ENCODE results near the gene GOLGA6B. TPM values are rescaled to one million over a fixed set of nuclear protein-coding genes. Genes with fewer than 3 reads are reported as not detected.

GOLGA6B gene
- total and polyA plus RNA-seq, 2 of the 13 experiments (the other 11 are each of a cell fraction or from before 2014, with no cell fraction given): 0.04 TPM; not detected in 1

DNA sequence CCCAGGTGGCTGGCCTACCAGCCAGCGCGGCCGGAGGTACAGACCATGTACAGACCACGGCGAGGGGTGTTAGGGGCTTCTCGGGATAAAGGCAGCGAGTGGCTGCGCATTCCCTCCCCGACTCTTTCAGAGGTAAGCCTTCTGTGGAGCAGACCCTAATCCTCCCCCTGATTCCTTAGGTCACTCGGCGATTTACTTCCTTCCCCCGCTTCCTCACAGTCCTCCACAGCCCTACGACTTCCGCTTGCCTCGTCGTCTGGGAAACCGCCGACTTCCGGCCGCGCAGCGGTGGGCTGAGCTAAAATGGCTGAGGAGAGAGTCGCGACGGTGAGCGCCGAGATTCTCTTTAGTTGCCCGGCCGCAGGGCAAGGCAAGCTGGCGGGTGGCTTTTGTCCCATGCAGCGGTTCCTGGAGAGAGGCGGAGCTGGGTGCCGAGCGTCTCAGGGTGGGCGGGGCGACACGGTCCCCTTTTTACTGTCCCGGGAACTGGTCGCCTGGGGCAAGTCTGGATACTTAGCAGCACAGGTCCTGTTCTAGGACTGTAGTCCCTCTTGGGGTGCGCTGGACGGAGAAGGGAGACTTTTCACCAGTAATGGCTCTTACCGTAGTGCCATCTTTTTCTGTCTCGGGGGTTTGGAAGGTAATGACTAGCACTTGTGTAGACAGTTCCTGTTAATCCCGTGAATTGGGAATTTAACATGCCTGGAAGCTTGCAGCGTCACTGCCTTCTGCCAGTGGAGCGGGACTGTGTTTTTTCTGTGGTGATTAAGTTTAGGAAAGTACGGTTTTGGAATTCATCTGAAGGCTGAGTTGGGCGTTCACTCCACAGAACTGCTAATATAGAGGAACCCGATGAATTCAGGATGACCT lies 31.7 kb downstream of the GOLGA6B start, which contains the start of the genes BBS4 and HIGD2B (continued):
- peak; percentile 75 for TF ChIP-seq ZFX (CRISPR knock-in tag; IDR thresholded peaks at IDR 0.05; ENCODE audit: low read depth)
- TF ChIP-seq, protein P1, sequence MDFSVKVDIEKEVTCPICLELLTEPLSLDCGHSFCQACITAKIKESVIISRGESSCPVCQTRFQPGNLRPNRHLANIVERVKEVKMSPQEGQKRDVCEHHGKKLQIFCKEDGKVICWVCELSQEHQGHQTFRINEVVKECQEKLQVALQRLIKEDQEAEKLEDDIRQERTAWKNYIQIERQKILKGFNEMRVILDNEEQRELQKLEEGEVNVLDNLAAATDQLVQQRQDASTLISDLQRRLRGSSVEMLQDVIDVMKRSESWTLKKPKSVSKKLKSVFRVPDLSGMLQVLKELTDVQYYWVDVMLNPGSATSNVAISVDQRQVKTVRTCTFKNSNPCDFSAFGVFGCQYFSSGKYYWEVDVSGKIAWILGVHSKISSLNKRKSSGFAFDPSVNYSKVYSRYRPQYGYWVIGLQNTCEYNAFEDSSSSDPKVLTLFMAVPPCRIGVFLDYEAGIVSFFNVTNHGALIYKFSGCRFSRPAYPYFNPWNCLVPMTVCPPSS (IDR thresholded peaks at IDR 0.05): no peak
- TF ChIP-seq ZNF264 (CRISPR knock-in tag; IDR thresholded peaks at IDR 0.05): no peak
- no peak for TF ChIP-seq MLX (CRISPR knock-in tag; IDR thresholded peaks at IDR 0.05)
- TF ChIP-seq, protein P2, sequence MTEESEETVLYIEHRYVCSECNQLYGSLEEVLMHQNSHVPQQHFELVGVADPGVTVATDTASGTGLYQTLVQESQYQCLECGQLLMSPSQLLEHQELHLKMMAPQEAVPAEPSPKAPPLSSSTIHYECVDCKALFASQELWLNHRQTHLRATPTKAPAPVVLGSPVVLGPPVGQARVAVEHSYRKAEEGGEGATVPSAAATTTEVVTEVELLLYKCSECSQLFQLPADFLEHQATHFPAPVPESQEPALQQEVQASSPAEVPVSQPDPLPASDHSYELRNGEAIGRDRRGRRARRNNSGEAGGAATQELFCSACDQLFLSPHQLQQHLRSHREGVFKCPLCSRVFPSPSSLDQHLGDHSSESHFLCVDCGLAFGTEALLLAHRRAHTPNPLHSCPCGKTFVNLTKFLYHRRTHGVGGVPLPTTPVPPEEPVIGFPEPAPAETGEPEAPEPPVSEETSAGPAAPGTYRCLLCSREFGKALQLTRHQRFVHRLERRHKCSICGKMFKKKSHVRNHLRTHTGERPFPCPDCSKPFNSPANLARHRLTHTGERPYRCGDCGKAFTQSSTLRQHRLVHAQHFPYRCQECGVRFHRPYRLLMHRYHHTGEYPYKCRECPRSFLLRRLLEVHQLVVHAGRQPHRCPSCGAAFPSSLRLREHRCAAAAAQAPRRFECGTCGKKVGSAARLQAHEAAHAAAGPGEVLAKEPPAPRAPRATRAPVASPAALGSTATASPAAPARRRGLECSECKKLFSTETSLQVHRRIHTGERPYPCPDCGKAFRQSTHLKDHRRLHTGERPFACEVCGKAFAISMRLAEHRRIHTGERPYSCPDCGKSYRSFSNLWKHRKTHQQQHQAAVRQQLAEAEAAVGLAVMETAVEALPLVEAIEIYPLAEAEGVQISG (CRISPR knock-in tag; IDR thresholded peaks at IDR 0.05): peak; percentile 84
- TF ChIP-seq ZNF790 (CRISPR knock-in tag; IDR thresholded peaks at IDR 0.05; ENCODE audit: borderline replicate concordance): no peak
- 0 out of 2 replicates have a peak, but pooled peaks have one; percentile 14 for TF ChIP-seq FOXP4 (CRISPR knock-in tag; IDR thresholded peaks at IDR 0.05)
- no peak for TF ChIP-seq ZFP62 (CRISPR knock-in tag; IDR thresholded peaks at IDR 0.05)
- no peak for TF ChIP-seq PLRG1 (conservative IDR thresholded peaks at IDR 0.05)
- no peak for TF ChIP-seq PLSCR1 (CRISPR knock-in tag; IDR thresholded peaks at IDR 0.05; ENCODE audit: borderline replicate concordance)
- TF ChIP-seq ETV5 (CRISPR knock-in tag; IDR thresholded peaks at IDR 0.05; ENCODE audit: borderline replicate concordance): peak; percentile 92
- TF ChIP-seq ATF7-NPFF (CRISPR knock-in tag; IDR thresholded peaks at IDR 0.05; ENCODE audit: low read depth): no peak
- TF ChIP-seq, protein P3, sequence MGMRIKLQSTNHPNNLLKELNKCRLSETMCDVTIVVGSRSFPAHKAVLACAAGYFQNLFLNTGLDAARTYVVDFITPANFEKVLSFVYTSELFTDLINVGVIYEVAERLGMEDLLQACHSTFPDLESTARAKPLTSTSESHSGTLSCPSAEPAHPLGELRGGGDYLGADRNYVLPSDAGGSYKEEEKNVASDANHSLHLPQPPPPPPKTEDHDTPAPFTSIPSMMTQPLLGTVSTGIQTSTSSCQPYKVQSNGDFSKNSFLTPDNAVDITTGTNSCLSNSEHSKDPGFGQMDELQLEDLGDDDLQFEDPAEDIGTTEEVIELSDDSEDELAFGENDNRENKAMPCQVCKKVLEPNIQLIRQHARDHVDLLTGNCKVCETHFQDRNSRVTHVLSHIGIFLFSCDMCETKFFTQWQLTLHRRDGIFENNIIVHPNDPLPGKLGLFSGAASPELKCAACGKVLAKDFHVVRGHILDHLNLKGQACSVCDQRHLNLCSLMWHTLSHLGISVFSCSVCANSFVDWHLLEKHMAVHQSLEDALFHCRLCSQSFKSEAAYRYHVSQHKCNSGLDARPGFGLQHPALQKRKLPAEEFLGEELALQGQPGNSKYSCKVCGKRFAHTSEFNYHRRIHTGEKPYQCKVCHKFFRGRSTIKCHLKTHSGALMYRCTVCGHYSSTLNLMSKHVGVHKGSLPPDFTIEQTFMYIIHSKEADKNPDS (CRISPR knock-in tag; IDR thresholded peaks at IDR 0.05): no peak
- TF ChIP-seq, protein P4, sequence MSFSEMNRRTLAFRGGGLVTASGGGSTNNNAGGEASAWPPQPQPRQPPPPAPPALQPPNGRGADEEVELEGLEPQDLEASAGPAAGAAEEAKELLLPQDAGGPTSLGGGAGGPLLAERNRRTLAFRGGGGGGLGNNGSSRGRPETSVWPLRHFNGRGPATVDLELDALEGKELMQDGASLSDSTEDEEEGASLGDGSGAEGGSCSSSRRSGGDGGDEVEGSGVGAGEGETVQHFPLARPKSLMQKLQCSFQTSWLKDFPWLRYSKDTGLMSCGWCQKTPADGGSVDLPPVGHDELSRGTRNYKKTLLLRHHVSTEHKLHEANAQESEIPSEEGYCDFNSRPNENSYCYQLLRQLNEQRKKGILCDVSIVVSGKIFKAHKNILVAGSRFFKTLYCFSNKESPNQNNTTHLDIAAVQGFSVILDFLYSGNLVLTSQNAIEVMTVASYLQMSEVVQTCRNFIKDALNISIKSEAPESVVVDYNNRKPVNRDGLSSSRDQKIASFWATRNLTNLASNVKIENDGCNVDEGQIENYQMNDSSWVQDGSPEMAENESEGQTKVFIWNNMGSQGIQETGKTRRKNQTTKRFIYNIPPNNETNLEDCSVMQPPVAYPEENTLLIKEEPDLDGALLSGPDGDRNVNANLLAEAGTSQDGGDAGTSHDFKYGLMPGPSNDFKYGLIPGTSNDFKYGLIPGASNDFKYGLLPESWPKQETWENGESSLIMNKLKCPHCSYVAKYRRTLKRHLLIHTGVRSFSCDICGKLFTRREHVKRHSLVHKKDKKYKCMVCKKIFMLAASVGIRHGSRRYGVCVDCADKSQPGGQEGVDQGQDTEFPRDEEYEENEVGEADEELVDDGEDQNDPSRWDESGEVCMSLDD (CRISPR knock-in tag; IDR thresholded peaks at IDR 0.05; ENCODE audit: borderline replicate concordance): no peak
- no peak for TF ChIP-seq ISL2 (CRISPR knock-in tag; IDR thresholded peaks at IDR 0.05)

Data from HepG2 (cell line).